ENCODE measurements around the gene ATAD5. TPM values are rescaled to one million over a fixed set of nuclear protein-coding genes. Genes with fewer than 3 reads are reported as not detected.

ATAD5 gene
- total and polyA plus RNA-seq, 2 of the 4 experiments (the other 2 are of a cell fraction) = 1.0 to 1.3 TPM

GRCh38 chr17:30913955-30914354 is 82.2 kb downstream of the ATAD5 start:
- no peak overlapping the region for H2AFZ ChIP-seq (replicated peaks; ENCODE audit: low read length, poor library complexity)
- H3K9me1 ChIP-seq (ENCODE audit: insufficient read depth, low read length) = no peaks in the 10 kb centered on the region
- no peak overlapping the region for H3K4ac ChIP-seq (ENCODE audit: low read depth, low read length)
- dilution Hi-C loops (cut with HindIII; ENCODE audit: low sequenced_read_pairs, unreplicated experiment) (no loop called here), intact Hi-C loops (cut with micrococcal nuclease) (no loop called here), in situ Hi-C loops (cut with MboI; ENCODE audit: low sequenced_read_pairs) (no loop called here)
- TF ChIP-seq SMC3 (IDR thresholded peaks at IDR 0.05; ENCODE audit: low read depth, low read length) = no peak
- no peak for TF ChIP-seq MAFK (IDR thresholded peaks at IDR 0.05; ENCODE audit: low read depth, low read length)
- TF ChIP-seq RAD21 (IDR thresholded peaks at IDR 0.05; ENCODE audit: low read length) = no peak
- H3K4me2 ChIP-seq (ENCODE audit: low read depth, low read length) = no peak overlapping the region
- no peaks in the 10 kb centered on the region for H3K4me1 ChIP-seq (ENCODE audit: control insufficient read depth, insufficient read depth, low read length)
- no peaks in the 10 kb centered on the region for H3K36me3 ChIP-seq (ENCODE audit: control insufficient read depth, insufficient read depth, low read length)
- POLR2A ChIA-PET (ENCODE audit: unreplicated experiment) = no interaction called here
- H2BK120ac ChIP-seq (ENCODE audit: low read depth, low read length) = no peak overlapping the region
- H3K27me3 ChIP-seq (ENCODE audit: control insufficient read depth, insufficient read depth, low read length) = no peaks in the 10 kb centered on the region
- no peaks in the 10 kb centered on the region for H3K79me1 ChIP-seq (ENCODE audit: low read depth in 1 of 2, low read length in 2 of 2)
- H3K27ac ChIP-seq (ENCODE audit: insufficient read depth, low read length) = no peak overlapping the region
- H4K20me1 ChIP-seq (ENCODE audit: insufficient read depth, low read length) = no peaks in the 10 kb centered on the region
- H4K91ac ChIP-seq (ENCODE audit: insufficient read depth, low read depth, low read length) = no peak overlapping the region
- no peak for DNase-seq
- H2BK20ac ChIP-seq (ENCODE audit: low read depth, low read length) = no peak overlapping the region
- no peak overlapping the region for H4K8ac ChIP-seq (ENCODE audit: low read depth in 2 of 2, low read length in 2 of 2)
- BruUV-seq (replicated peaks) = no TSS peak
- H3K9me3 ChIP-seq (ENCODE audit: control insufficient read depth, insufficient read depth, low read length) = no peaks in the 10 kb centered on the region
- no peak overlapping the region for H3K14ac ChIP-seq (replicated peaks; ENCODE audit: low read depth, low read length)
- H3K56ac ChIP-seq (ENCODE audit: extremely low read depth, insufficient read depth, low read length) = no peak overlapping the region
- CTCF ChIA-PET = no interaction called here
- no peak overlapping the region for H3K9ac ChIP-seq (ENCODE audit: low read depth, low read length)
- H2BK5ac ChIP-seq (ENCODE audit: low read depth, low read length, poor library complexity, severe bottlenecking) = no peak overlapping the region
- no peak overlapping the region for H3K4me3 ChIP-seq (ENCODE audit: insufficient read depth, low read depth, low read length)
- H3K23ac ChIP-seq (ENCODE audit: low read depth, low read length) = no peak overlapping the region
- no peak for ATAC-seq (ENCODE audit: low read depth)
- H2BK15ac ChIP-seq (ENCODE audit: low read depth, low read length) = no peak overlapping the region
- H2AK9ac ChIP-seq (replicated peaks; ENCODE audit: low read depth, low read length, poor library complexity) = no peak overlapping the region
- no peak overlapping the region for H3K18ac ChIP-seq (ENCODE audit: low read depth, low read length)
- no peak overlapping the region for H4K5ac ChIP-seq (ENCODE audit: low read depth, low read length)
- no peak overlapping the region for H2AK5ac ChIP-seq (ENCODE audit: low read depth, low read length)
